Loucy (cell line): Measurements from ENCODE around the gene FOXC1.

Experiments used
- H2AFZ ChIP-seq: fragments of 200-600 bp; sonication (generic); 2 replicates; pipeline ENCODE4 v1.6.0; 2016; ENCODE audit warnings: antibody characterized with exemption, mild to moderate bottlenecking, low read length, moderate library complexity
- H3F3A ChIP-seq: fragments of 200-600 bp; 2 replicates; pipeline ENCODE4 v1.6.0; 2016; ENCODE audit warnings: antibody characterized with exemption, low read depth, mild to moderate bottlenecking
- H3K27me3 ChIP-seq: fragments of 200-600 bp; sonication (generic); 2 replicates; pipeline ENCODE4 v1.6.1; 2014; ENCODE audit warnings: low read length, mild to moderate bottlenecking; ENCODE audit not compliant: insufficient read depth, poor library complexity, severe bottlenecking
- H3K36me3 ChIP-seq: fragments of 200-600 bp; sonication (generic); 2 replicates; pipeline ENCODE4 v1.6.1; 2016; ENCODE audit warnings: low read length; ENCODE audit not compliant: insufficient read depth
- H3K4me1 ChIP-seq: fragments of 200-600 bp; sonication (generic); 2 replicates; pipeline ENCODE4 v1.5.1; 2014; ENCODE audit warnings: low read length, mild to moderate bottlenecking; ENCODE audit not compliant: insufficient read depth, poor library complexity, severe bottlenecking
- H3K4me2 ChIP-seq: fragments of 200-600 bp; sonication (generic); 2 replicates; pipeline ENCODE4 v1.6.0; 2014; ENCODE audit warnings: antibody characterized with exemption, low read length, low read depth, mild to moderate bottlenecking; ENCODE audit not compliant: poor library complexity, severe bottlenecking
- H3K4me3 ChIP-seq: fragments of 200-600 bp; sonication (generic); 2 replicates; pipeline ENCODE4 v1.5.1; 2014; ENCODE audit warnings: low read length, mild to moderate bottlenecking, mixed read lengths; ENCODE audit not compliant: poor library complexity, severe bottlenecking
- H3K79me2 ChIP-seq: fragments of 200-600 bp; sonication (generic); 2 replicates; pipeline ENCODE4 v1.6.1; 2014; ENCODE audit warnings: low read length; ENCODE audit not compliant: insufficient read depth
- H3K9ac ChIP-seq: fragments of 200-600 bp; sonication (generic); 2 replicates; pipeline ENCODE4 v1.6.0; 2014; ENCODE audit warnings: mild to moderate bottlenecking, low read depth, low read length, moderate library complexity; ENCODE audit not compliant: poor library complexity, severe bottlenecking
- H3K9me2 ChIP-seq: fragments of 200-600 bp; sonication (generic); replicated peaks from 2 replicates; pipeline ENCODE4 v1.6.1; 2016; ENCODE audit warnings: low read depth, low read length, mixed read lengths
- H3K9me3 ChIP-seq: fragments of 200-600 bp; sonication (generic); 2 replicates; pipeline ENCODE4 v1.6.1; 2014; ENCODE audit warnings: mild to moderate bottlenecking, antibody characterized with exemption, low read length, low read depth; ENCODE audit not compliant: insufficient read depth
- H4K20me1 ChIP-seq: fragments of 200-600 bp; sonication (generic); 2 replicates; pipeline ENCODE4 v1.6.0; 2014; ENCODE audit warnings: antibody characterized with exemption, low read length, mild to moderate bottlenecking; ENCODE audit not compliant: insufficient read depth, poor library complexity, severe bottlenecking
- EZH2phosphoT487 ChIP-seq: fragments of 200-600 bp; IDR thresholded peaks from 2 replicates; pipeline ENCODE4 v1.6.1; 2018; ENCODE audit warnings: antibody characterized with exemption, mild to moderate bottlenecking, moderate library complexity, borderline replicate concordance
- TF ChIP-seq, protein P1 (sequence below): fragments of 200-600 bp; sonication (generic); conservative IDR thresholded peaks from 2 replicates; pipeline ENCODE4 v1.5.1; 2014; ENCODE audit warnings: mild to moderate bottlenecking, antibody characterized with exemption, low read length

Gene FOXC1

DNA sequence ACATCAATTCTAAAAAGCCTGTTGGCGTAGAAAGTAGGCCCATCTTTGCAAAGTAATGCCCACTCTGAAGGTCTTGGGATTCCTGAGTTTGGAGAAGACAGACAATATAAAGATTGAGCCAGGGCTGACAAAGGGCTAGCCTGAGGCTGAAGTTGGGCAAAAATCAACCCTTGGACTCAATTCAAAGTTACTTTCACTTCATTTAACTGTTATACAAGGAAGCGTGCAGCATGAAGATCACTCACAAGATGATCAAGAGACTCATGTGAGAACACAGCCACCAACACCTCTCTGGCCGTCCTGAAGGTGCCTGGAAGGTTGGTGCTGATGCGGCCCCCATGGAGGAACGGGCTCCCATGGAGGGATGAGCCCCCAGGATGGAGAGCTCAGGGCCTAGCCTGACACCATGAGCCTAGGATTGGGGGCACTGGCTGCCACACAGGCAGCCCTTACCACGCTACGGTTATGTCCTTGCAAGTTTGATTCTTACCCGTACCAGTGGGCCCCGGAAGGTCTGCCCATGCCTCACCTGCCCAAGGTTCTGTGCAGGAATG is 26.6 kb downstream of the FOXC1 start:
- Histone ChIP-seq H2AFZ (no peak overlapping the region), H3K36me3 (no peaks in the 10 kb centered on the region), H3K4me3 (no peak overlapping the region), H3F3A (no peaks in the 10 kb centered on the region), H3K9me3 (no peaks in the 10 kb centered on the region), H3K27me3 (no peaks in the 10 kb centered on the region), H3K79me2 (no peaks in the 10 kb centered on the region), H4K20me1 (no peaks in the 10 kb centered on the region), H3K9me2 (no peaks in the 10 kb centered on the region), H3K9ac (no peak overlapping the region), H3K4me2 (no peak overlapping the region), H3K4me1 (no peaks in the 10 kb centered on the region)
- TF ChIP-seq EZH2phosphoT487 = no peak
- TF ChIP-seq, protein P1, sequence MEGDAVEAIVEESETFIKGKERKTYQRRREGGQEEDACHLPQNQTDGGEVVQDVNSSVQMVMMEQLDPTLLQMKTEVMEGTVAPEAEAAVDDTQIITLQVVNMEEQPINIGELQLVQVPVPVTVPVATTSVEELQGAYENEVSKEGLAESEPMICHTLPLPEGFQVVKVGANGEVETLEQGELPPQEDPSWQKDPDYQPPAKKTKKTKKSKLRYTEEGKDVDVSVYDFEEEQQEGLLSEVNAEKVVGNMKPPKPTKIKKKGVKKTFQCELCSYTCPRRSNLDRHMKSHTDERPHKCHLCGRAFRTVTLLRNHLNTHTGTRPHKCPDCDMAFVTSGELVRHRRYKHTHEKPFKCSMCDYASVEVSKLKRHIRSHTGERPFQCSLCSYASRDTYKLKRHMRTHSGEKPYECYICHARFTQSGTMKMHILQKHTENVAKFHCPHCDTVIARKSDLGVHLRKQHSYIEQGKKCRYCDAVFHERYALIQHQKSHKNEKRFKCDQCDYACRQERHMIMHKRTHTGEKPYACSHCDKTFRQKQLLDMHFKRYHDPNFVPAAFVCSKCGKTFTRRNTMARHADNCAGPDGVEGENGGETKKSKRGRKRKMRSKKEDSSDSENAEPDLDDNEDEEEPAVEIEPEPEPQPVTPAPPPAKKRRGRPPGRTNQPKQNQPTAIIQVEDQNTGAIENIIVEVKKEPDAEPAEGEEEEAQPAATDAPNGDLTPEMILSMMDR = no peak

DNA sequence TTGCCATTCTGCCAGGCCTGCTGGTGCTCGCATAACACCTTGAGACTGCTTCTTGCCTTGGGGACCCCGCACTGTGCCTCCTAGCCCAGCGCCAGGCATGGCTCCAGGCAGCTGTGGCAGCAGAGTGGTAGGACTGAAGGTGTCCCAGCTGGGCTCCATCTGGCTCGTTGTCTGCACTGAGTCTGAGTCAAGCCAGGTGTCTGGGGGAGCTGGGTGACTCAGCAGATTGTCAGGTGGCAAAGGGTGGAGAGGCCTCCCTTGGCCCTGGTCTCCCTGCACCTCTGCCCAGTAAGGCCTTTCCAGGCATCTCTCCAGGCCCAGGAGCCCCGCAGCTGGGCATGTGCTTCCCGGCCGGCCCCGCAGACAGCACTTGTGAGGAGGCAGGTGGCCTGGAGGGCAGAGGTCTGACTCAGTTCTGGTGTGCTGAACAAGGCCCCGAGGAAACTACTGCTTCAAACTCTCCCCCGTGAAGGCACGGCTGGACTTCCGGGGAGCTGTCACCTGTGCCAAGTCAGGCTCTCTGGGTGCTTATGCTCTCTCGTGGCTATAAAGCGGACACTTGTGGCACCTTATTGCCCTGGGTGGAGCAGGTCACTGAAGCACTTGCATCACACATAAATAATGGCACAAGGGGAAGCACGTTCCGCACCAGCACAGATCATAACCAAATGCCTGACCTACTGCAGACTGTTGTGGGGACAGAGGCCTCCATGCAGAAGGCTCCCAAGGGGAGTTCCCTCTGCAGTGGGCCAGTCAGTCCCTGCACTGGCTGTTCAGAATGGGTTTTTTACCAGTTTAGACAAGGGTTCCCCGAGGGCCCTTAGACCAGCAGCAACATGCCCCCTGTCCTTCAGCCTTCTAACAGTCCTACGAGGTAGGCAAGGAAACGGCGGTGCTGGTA is 27.5 kb downstream of the FOXC1 start:
- Histone ChIP-seq H3K9ac (no peak overlapping the region), H3F3A (no peaks in the 10 kb centered on the region), H4K20me1 (no peaks in the 10 kb centered on the region), H2AFZ (no peak overlapping the region), H3K4me3 (no peak overlapping the region), H3K4me2 (no peak overlapping the region), H3K4me1 (no peaks in the 10 kb centered on the region), H3K9me3 (no peaks in the 10 kb centered on the region), H3K27me3 (no peaks in the 10 kb centered on the region), H3K36me3 (no peaks in the 10 kb centered on the region), H3K9me2 (no peaks in the 10 kb centered on the region), H3K79me2 (no peaks in the 10 kb centered on the region)
- TF ChIP-seq, protein P1 = no peak
- no peak for TF ChIP-seq EZH2phosphoT487

DNA sequence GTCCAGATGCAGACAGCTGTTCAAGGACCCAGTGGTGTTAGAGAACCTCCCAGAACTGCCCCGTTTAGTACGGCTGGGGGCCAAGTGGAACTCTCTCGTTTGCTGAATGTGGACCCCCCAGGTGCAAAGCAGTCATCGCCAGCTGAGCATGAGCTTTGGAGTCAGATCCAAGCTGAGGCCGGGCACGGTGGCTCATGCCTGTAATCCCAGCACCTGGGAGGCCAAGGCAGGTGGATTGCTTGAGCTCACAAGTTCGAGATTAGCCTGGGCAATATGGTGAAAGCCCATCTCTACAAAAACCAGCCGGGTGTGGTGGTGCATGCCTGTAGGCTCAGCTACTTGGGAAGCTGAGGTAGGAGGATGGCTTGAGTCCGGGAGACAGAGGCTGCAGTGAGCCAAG is 29.7 kb downstream of the FOXC1 start:
- no peak overlapping the region for H2AFZ ChIP-seq
- H3K4me3 ChIP-seq = no peak overlapping the region
- no peaks in the 10 kb centered on the region for H3K36me3 ChIP-seq
- no peaks in the 10 kb centered on the region for H4K20me1 ChIP-seq
- H3K9ac ChIP-seq = no peak overlapping the region
- H3K9me3 ChIP-seq = no peaks in the 10 kb centered on the region
- no peak overlapping the region for H3K4me2 ChIP-seq
- no peaks in the 10 kb centered on the region for H3K27me3 ChIP-seq
- no peaks in the 10 kb centered on the region for H3K9me2 ChIP-seq
- TF ChIP-seq EZH2phosphoT487 = no peak
- TF ChIP-seq, protein P1 = no peak
- no peaks in the 10 kb centered on the region for H3F3A ChIP-seq
- H3K79me2 ChIP-seq = no peaks in the 10 kb centered on the region
- H3K4me1 ChIP-seq = peaks cover 13% of the 10 kb centered on the region
